ENCODE results near the gene MXRA7.

DNA sequence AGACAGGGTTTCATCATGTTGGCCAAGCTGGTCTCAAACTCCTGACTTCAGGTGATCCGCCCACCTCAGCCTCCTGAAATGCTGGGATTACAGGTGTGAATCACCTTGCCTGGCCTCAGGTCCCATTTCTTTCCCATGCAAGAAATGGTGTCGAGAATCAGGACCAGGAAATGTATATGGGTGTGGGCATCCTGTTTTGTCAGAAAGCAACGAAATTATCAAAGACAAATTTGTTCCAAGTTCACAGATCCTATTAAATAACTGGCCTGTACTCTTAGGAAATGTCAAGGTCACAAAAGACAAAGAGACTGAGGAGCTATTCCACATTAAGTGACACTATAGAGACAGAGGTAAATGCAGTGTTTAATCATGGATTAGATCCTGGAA, 50.1 kb downstream of the MXRA7 start:
- TF ChIP-seq, protein P1, sequence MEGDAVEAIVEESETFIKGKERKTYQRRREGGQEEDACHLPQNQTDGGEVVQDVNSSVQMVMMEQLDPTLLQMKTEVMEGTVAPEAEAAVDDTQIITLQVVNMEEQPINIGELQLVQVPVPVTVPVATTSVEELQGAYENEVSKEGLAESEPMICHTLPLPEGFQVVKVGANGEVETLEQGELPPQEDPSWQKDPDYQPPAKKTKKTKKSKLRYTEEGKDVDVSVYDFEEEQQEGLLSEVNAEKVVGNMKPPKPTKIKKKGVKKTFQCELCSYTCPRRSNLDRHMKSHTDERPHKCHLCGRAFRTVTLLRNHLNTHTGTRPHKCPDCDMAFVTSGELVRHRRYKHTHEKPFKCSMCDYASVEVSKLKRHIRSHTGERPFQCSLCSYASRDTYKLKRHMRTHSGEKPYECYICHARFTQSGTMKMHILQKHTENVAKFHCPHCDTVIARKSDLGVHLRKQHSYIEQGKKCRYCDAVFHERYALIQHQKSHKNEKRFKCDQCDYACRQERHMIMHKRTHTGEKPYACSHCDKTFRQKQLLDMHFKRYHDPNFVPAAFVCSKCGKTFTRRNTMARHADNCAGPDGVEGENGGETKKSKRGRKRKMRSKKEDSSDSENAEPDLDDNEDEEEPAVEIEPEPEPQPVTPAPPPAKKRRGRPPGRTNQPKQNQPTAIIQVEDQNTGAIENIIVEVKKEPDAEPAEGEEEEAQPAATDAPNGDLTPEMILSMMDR (IDR thresholded peaks at IDR 0.05): no peak
- no peak for TF ChIP-seq POLR2A (IDR thresholded peaks at IDR 0.05)
- no peak for TF ChIP-seq POLR2AphosphoS5 (IDR thresholded peaks at IDR 0.05)

Measured in sigmoid colon (tissue), 4 donors.